ENCODE data around the gene CHMP4A.

DNA sequence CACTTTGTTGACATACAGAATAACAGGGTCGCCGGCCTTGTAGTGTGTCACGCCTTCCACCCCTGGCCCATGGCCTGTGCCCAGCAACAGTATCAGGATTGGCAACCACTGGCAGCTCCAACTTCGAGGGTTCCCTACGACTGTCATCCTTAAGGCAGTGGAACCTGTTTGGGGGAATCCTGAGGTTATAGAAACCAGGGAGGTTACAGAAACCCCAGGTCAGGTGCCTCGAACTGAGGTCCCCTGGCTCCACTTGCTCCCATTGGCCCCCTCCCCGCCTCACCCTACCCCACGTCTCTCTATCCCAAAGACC lies 18.5 kb downstream of the CHMP4A start:
- TF ChIP-seq, protein P1, sequence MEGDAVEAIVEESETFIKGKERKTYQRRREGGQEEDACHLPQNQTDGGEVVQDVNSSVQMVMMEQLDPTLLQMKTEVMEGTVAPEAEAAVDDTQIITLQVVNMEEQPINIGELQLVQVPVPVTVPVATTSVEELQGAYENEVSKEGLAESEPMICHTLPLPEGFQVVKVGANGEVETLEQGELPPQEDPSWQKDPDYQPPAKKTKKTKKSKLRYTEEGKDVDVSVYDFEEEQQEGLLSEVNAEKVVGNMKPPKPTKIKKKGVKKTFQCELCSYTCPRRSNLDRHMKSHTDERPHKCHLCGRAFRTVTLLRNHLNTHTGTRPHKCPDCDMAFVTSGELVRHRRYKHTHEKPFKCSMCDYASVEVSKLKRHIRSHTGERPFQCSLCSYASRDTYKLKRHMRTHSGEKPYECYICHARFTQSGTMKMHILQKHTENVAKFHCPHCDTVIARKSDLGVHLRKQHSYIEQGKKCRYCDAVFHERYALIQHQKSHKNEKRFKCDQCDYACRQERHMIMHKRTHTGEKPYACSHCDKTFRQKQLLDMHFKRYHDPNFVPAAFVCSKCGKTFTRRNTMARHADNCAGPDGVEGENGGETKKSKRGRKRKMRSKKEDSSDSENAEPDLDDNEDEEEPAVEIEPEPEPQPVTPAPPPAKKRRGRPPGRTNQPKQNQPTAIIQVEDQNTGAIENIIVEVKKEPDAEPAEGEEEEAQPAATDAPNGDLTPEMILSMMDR (IDR thresholded peaks at IDR 0.05) = no peak
- no peak for TF ChIP-seq EZH2 (IDR thresholded peaks at IDR 0.05; ENCODE audit: borderline replicate concordance, insufficient read depth, low read depth, low read length, poor library complexity, severe bottlenecking)

Data from B cell (primary cell).